Posterior vena cava (tissue), 2 donors: Measurements from ENCODE around the gene CEACAM21. TPM values are rescaled to one million over a fixed set of nuclear protein-coding genes. Genes with fewer than 3 reads are reported as not detected.
A peak's percentile ranks its signal among the peaks of the same experiment; 100 is the strongest.

Experiments used
- DNase-seq: peaks from one replicate; pipeline ENCODE4 v3.0.0-alpha.2; 2020; ENCODE audit warnings: low spot score
- intact Hi-C, 2 donors: fragments of 100-400 bp; cut with DNase I; formaldehyde crosslinking; loops; one replicate each; pipeline versions ENCODE4 v1.14.1 to v1.14.2; 2022 to 2023
- total RNA-seq, 2 donors: library from RNA; stranded (reverse); fragmentation: NEBNext Ultra II Directional; extraction: Animal tissue kit (Norgen Biotek cat#: 25700); gene quantifications; one replicate each; pipeline ENCODE4 v1.2.1, GENCODE V29; 2021
- donor health status: DM: yes; HTN: yes; CAD: no.
- donor health status: DM: yes; HTN: yes; CAD: no.

CEACAM21 gene
- total RNA-seq, 2 donors from 2014 or later, result 0.48 to 2.5 TPM

- DNase-seq, result no peak
- intact Hi-C loops, result no loop called here
Observed at GRCh38 chr19:41607668-41608067, 31.7 kb downstream of the CEACAM21 start.

DNA sequence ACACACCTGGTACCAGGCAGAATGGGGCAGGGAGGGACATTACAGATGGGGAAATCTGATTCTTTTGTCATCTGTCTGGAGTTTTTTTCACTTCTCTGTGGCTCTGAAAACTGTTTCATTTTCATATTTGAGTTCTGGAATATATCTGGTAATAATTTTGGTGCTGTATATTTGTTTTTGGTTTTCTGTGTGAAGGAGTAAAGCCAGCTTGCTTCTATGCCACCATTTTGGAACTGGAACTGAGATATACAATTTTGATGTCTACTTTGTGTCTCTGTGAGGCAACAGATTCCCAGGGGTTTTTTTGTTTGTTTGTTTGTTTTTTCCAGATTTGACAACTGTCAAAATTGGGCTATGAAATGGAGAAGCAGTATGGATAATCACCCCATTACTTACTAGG lies 34.8 kb downstream of the CEACAM21 start:
- DNase-seq, result no peak
- intact Hi-C loops, result no loop called here

DNA sequence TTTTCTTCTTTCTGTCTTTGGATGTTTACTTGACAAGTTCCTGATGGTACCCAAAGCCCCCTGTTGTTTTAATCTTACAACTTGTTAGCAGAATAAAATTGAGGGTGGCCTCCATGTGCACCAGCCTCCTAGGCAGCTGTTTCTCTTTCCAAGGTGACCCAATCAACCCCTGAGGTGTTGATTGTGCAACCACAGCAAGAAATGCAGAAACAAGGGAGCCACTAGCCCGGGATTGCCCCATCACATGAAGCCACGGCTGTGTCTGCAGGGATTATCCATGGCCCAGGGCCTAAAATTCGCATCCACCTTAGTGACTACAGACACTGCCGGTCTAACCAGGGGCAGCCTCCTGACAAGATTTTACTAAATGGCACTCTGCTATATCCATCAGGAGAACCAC lies 36.5 kb downstream of the CEACAM21 start:
- intact Hi-C loops, result no loop called here
- DNase-seq, result no peak

GRCh38 chr19:41615207-41615606 lies 39.2 kb downstream of the CEACAM21 start:
- intact Hi-C loops, result no loop called here
- DNase-seq, result no peak

DNA sequence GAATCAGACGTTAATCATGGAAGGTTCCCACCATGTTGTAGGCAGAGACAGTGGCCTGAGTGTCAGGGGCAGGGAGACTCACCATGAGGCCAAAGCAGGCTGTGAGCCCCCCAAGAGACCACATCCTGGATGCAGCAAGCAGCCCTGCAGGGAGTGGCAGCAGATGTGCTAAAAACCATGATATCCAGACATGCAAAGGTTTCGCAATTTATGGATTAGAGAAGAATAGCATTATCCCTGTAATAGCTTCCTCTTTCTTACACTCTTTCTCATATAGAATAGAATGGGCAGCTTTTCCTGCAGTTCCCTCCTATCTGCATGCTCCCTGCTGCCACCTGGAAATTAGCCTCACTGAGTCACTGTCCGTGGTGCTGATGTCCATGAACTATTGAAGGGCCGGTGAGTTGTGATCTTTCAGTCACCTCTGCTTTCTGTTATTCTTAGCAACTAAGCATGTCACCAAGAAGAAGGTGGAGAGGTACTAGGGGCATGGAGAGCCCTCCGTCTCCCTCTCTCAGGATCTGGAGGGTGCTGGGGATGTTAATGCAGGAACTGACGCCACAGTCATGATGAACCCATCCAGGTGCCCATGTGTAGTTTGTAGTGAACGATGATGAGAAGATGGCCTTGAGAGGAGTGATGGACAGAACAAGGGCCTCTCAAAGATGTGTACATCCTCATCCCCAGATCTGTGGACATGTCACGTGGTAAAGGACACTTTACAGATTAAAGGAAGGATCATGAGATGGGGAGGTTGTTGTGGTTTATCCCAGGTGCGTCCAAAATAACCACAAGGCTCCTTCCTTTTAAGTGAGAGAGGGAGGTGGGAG lies 41.0 kb downstream of the CEACAM21 start:
- DNase-seq, result no peak
- intact Hi-C loops, result no loop called here

DNA sequence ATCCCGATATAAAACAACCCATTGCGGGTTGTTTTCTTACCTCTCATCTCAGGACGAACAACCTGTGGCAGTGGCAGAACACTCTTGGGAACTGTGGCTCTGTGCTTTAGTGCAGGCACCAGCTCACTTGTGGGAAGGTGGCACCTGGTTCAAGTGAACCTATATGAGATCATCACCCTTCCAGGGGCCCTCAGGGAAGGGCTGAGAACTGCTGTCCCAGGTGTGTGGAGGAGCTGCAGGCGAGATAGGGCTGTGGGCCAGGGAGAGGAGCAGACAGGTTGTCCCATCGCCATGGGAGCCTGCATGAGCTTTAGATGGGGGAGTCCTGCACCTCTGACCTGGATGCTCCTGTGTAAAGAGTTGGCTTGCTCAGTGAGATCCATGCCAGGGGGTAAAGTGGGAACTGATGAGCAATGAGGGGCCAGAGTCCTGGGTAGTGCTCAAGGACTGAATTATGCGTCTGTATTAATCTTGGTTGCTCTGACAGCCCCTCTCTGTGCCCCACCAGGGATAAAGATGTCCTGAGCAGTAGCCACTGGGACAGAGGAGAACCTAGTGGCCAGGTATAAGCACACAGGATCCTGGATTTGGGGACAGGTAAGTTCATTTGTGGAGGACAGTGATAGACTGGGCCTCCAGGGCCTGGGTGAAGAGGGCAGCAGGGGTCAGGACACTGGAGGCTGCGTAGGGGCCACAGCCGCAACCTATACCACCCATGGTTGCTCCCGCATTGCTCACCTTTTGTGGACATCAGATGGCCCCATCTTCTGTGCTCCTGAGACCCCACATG lies 42.2 kb downstream of the CEACAM21 start:
- intact Hi-C loops, result no loop called here
- DNase-seq, result no peak

- intact Hi-C loops, result no loop called here
- DNase-seq, result no peak
Observed at GRCh38 chr19:41619018-41619556, 43.1 kb downstream of the CEACAM21 start.

DNA sequence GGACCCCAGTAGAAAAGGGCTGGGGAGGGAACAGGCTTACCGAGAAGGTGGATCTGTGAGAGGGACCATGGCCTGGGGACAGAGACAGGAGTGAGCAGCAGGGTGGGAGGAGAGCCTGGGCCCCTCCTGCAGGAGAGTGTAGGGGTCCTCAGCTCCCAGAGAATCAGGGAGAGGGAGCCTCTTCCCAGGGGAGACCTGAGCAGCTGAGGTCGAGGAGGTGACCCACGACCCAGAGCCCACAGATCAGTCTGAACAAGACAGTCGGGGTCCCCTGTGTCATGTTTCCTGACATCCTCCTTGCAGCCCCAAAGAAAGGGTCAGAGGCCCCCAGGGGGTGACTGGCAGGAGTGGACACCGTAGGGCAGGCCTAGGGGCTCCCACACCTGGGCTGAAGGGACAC lies 44.2 kb downstream of the CEACAM21 start:
- no peak for DNase-seq

DNA sequence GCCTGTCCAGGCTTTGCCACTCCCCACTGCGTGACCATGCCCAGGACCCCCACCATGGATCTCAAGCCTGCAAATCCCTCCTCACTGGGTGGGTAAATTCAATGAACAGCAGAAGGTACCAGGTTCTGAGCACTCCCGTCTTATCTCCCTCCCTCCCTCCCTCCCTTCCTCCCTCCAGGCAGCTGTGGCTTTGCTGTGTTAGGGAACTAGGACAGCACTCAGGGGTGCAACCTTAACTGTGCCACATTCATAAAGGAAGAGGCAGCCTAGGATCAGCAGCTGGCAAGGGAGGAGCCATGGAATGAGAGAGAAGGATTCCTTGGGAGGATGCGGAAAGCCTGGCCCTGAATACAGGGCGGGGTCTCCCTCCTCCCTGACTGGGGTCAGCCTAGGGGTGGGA lies 45.3 kb downstream of the CEACAM21 start:
- intact Hi-C loops, result no loop called here
- no peak for DNase-seq

More for the DNA sequence above, 44.2 kb downstream of the CEACAM21 start:
- intact Hi-C loops, result no loop called here

DNA sequence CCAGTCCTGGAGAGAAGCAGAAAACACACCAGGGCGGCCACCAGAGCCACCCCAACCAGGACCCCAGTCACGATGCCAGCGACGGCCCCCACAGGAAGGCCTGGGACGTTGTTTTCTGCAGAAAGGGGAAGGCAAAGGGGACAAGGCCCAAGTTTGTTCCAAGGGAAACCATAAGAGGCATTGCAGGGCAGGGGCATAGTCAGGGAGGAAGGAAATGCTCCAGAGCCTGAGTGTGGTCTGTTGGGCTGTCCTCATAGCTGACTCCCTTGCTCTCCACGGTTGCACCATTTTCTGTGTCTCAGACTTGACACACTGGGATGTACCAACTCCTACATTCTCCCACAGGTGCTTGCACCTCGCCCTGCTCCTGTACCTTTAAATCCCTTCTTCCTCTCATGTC lies 45.7 kb downstream of the CEACAM21 start:
- DNase-seq, result no peak
- intact Hi-C loops, result no loop called here

DNA sequence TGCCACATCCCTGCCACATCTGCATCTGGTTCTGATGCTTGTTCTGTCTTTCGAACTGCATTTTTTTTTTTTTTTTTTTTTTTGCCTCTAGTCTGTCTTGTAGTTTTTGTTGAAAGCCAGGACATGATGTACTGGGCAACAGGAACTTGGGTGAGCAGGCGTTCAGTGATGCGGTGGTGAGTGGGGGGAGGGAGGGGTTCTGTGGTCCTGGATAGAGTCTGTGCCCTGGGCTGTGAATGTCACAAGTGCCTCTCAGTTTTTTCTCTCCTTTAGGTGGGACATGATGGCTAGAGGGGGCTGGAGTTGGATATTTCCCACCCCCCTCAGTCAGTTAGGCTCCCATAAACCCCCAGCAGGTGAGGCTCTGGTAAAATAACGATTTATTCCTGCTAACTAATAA lies 47.4 kb downstream of the CEACAM21 start:
- intact Hi-C loops, result no loop called here
- no peak for DNase-seq

DNA sequence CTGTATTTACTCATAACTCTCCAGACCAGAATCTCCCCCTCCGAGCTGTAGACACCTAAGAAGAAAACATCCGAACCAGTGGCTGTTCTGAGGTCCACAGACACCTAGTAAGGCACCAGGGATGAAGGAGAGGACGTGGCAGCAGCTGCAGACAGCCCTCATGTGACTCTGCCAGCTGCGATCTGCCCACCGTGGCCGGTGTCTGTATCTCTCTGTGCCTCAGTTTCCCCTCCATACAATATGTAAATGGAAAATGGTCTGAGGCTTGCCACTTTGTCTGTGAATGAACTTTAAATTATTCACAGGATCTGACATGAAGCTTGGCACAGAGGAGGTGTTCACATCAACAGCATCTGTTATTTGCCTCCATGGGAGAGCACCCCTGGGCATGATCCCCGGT lies 48.5 kb downstream of the CEACAM21 start:
- intact Hi-C loops, result no loop called here
- no peak for DNase-seq

GRCh38 chr19:41624937-41625336 lies 49.0 kb downstream of the CEACAM21 start:
- DNase-seq, result no peak
- intact Hi-C loops, result no loop called here

- DNase-seq, result no peak
- intact Hi-C loops, result no loop called here
Observed at GRCh38 chr19:41626278-41626677, 50.3 kb downstream of the CEACAM21 start.

DNA sequence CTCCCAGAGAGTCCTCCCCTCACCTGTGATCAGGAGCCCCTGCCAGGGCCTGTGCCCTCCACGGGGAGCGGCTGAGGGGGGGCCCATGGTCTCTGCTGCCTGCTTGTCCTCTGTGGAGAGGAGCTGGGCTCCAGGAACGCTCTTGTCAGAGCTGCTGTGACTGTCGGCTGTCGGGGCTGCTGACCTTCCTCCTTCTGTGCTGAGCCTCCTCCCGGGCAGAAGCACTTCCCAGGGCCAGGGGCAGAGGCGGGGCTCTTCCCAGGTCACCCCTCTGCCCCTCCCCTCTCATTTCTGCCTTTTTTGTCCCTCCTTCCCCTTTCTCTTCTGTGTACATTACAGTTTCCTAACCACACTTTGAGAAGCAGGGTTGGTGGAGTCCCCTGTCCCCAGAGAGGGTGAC lies 50.9 kb downstream of the CEACAM21 start, which contains the start of gene CEACAM4:
TSS of gene CEACAM4 (minus strand) at position 198 of the 400 bp plus-strand sequence. CDS start at position 87, 111 bp downstream.
- intact Hi-C loops, result no loop called here
- peak; percentile 85 for DNase-seq

- DNase-seq, result no peak
- intact Hi-C loops, result no loop called here
Observed at GRCh38 chr19:41627966-41628675, 52.2 kb downstream of the CEACAM21 start.
